T47D (cell line): ENCODE results near the gene MYH9.
"Not testable (repeated sequence)": the region's sequence is repeated elsewhere in the genome, so short reads cannot be mapped to it uniquely, and the experiment has no call there.

Experiments
- DNase-seq, 2 experiments: peaks; one replicate each; pipeline versions ENCODE4 v3.0.0 to v3.0.0-alpha.2; 2011 to 2012; ENCODE audit warnings: low read depth in 1 of 2, low spot score in 1 of 2
- JUND ChIP-seq: IDR thresholded peaks from 2 replicates; pipeline ENCODE4 v1.6.1; 2012; ENCODE audit warnings: low read depth
- in situ Hi-C: cut with HindIII; loops from 2 replicates; pipeline ENCODE4 v1.10.0; 2016; ENCODE audit warnings: low sequenced_read_pairs, low pct_unique_long_range_greater_than_20kb

MYH9 gene

DNA sequence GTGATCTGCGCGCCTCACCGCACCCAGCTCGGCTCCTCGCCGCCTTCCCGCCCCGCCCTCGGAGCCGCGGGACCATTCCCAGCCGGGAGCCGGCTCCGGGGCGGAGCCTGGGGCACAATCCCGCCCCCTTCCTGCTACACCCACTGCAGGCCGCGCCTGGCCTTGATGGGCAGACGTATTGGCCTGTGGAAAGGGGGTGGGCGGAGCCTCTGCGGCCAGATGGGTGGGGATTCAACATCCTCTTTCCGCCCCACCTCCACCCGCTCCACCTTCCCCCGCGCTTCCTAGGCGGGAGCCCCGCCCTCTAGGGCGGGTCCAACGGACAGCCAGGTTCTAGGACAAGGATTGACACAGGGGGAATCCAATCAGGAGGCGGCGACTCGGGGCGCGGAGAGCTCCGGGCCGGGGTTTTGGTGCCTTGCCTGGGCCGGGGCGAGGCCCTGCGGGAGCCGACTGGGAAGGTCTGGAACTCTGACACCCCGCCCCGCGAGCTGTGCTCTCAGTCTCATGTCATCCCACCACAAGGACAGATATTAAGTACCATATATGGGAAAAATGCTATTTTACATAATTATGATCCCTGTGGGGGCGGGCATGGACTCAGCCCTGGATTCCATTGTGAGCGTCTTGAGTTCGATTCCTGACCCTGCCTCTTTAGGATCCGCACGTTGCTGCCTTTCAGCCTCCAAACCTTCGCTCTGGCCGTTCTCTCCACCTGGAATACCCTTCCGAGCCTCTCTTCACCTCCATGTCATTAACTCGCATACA lies at the start of gene MYH9:
TSS of gene MYH9 (minus strand) at position 9 of the 768 bp plus-strand sequence. CDS start 38,731 bp downstream, outside the sequence.
- in situ Hi-C loops = no loop called here
- TF ChIP-seq JUND = no peak
- peak; percentile 98 to 99 for DNase-seq

DNA sequence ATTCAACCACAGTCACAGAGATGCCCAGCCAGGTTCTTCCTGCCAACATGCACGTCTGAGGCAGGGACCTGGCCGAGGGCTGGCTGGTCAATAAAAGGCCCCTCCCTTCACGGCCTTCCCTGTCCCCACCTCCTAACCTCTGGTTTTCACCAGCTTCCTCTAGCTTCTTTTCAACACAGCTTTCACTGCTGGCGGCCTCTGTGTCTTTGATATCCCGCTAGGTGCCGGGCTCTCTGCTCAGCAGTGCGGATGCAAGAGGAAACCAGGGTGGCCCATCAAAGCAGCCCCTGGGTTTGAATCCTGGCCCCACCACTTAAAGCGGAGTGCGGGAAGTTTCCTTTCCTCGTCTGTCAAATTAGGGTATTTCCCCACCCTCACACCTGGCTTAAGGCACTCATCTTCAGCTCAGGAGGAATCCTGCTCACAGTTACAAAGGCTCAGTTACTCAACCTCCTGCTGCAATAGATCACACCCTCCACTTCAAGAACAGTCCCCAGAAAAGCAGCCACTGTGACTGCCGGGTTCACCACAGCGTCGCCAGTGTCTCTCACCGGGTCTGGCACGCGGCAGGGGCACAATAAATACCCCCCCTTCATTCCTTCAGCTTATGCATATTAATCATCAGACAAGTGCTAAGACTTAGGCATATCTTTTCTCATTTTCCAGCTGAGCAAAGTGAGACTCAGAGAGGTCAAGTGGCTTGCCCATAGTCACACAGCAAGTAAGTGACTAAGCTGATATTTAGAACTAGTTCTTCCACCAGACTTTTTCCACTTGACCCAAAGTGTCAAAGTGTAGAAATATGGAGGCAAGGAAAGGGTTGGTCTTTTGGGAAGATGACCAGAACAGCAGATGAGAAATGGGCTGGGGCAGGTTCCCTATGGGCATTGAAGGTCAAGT lies 48.0 kb upstream of the MYH9 start:
- no peak for TF ChIP-seq JUND
- in situ Hi-C loops = no loop called here
- DNase-seq = no peak

DNA sequence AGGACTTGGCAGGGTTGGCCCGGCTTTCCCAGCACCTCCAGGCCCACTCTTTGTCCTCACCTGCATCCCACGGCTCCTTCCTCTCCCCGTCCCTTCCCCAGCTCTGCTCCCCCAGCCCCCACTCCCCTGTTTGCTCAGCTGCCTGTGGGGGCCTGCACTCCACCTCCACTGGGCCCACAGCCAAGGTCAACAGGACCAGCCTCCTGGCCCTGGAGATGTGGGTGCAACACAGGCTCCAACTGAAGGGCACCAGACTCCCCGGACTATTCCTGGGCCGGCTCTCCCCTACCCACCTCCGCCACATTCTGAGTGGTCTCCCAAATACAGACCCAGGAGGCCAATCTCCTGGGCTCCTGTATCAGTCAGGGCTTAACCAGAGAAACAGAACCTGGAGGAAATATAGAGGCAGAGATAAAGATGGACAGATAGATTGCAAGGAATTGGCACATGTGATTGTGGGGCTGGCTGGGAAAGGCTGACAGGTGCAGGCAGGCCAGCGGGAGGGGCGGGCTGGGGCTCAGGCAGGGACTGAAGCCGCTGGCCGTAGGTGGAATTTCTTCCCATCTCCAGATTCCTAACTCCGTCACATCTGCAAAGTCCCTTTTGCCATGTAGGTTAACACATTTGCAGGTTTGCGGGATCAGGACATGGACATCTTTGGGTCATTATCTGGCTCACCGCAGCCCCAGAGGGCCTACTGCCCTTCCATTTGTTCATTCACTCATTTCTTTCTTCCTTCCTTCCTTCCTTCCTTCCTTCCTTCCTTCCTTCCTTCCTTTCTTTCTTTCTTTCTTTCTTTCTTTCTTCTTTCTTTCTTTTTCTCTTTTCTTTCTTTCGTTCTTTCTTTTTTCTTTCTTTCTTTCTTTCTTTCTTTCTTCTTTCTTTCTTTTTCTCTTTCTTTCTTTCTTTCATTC lies 45.8 kb upstream of the MYH9 start:
- in situ Hi-C loops = no loop called here
- TF ChIP-seq JUND = no peak
- DNase-seq = no peak

DNA sequence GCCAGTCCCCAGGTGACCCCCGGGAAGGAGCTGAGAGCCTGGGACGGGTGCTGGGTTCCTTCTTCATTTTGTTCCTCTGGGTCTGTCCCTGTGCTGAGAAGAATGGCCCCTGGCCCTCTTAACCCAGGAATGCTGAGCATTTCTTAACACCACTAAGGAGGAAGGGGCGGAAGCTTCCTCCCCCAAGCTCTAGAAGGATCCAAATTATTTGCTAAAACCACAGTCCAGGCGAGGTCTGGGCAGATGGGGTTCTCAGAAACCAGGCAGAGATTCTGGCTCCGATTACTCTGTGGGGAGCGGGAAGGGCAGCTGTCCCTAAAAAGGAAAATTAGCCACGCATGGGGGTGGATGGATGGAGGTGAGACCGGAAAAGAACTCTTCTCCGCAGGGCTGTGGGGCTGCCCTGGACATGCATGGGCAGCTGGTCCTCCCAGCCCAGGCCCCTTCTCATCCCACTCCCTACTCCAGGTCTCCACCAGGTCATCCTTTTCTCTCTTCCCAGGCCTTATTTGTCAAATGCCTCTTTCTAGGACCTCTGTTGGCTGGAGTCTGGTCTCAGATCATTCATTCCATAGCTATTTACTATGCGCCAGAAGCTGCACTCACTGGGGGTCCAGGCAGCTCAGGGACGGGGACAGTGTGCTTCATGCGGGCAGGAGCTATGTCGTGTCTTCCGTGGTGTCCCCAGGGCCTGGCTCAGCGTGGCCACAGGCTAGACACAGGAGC lies 45.0 kb upstream of the MYH9 start:
- no peak for DNase-seq
- no peak for TF ChIP-seq JUND
- in situ Hi-C loops = no loop called here

DNA sequence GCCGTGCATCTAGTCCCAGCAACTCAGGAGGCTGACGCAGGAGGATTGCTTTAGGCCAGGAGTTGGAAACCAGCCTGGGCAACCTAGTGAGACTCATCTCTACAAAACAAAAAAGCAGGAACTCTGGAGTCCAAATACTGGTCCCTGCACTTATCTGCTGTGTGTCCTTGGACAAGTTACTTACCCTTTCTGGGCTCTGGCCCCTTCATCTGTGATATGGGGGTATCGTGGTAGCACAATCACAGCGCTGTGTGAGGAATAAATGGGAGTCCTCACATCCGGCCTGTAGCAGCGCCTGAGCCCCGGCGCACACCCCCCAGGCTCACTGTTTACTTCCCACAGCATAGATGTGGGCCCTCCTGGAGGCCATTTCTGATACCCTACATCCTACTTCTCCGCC lies 44.2 kb upstream of the MYH9 start:
- no peak for TF ChIP-seq JUND
- DNase-seq = no peak
- in situ Hi-C loops = no loop called here

DNA sequence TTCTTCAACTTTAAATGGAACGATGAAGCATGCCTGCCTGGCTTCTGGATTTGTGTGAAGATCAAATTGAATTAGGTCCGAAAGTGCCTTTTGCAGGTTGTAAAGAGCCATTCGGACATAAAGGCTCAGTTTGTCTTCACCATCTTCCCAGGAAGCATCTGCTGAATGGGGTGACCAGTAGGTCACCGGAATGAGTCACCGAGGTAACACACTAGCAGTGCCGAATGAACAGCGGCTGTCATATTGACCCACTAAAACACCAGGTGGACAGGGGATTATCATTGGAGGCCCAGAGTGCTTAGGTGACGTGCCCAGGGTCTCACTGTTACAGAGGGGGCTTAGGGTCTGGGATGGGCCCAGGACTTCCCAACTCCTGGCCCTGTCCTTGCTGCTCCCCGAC lies 43.1 kb upstream of the MYH9 start:
- in situ Hi-C loops = no loop called here
- DNase-seq = no peak
- no peak for TF ChIP-seq JUND

DNA sequence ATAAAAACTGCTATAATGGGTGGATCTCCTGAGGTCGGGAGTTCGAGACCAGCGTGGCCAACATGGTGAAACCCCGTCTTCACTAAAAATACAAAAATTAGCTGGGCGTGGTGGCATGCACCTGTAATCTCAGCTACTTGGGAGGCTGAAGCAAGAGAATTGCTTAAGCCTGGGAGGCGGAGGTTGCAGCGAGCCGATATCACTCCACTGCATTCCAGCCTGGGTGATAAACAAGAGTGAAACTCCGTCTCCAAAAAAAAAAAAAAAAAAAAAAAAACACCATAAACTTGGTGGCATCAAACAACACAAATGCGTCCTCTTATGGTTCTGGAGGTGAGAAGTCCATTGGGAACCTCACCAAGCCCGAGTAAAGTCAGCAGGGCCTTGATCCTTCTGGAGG lies 40.2 kb upstream of the MYH9 start:
- in situ Hi-C loops, DNase-seq: not testable (repeated sequence)

DNA sequence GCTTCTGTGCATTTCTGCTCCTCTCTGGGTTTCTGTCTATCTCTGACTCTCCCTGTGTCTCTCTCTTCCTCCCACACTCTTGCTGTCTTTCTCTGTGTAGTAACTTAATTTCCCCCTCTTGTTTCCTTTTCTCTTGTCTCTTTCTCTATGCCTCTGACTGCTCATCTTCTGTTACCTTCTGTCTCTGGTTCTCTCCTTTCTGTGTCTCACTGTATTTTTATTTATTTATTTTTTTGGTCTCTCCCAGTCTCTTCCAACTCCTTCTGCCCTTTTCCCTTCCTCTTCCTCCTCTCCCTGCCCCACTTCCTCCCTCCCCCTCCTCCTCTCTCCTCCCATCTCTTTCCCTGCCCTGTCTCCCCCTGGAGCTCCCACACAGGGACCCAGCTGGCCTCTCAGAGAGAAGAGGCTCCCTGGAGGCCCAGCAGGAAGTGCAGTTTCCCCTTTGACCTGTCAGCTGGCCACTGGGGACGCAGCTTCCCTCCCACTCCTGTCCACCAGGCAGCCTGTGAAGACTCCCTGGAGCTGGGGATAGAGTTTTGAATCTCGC lies 38.3 kb upstream of the MYH9 start:
- DNase-seq = no peak
- TF ChIP-seq JUND = no peak
- in situ Hi-C loops = no loop called here

DNA sequence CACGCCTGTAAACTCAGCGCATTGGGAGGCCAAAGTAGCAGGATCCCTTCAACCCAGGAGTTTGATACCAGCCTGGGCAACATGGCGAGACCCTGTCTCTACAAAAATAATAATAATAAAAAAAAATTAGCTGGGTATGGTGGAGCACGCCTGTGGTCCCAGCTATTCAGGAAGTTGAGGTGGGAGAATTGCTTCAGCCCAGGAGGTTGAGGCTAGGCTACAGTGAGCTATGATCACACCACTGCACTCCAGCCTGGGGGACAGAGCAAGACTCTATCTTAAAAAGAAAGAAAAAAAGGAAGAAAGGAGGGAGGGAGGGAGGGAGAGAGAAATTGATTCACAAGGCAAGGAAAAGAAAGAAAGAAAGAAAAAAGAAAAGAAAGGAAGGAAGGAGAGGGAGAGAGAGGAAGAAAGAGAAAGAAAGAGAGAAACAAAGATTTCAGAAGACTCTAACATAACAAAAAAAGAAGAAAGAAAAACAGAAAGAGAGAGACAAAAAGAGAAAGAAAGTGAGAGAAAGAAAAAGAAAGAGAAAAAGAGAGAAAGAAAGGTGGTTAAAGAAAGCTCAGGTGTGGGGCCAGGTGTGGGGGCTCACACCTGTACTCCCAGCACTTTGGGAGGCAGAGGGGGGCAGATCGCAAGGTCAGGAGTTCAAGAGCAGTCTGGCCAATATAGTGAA lies 37.3 kb upstream of the MYH9 start:
- DNase-seq = no peak
- no peak for TF ChIP-seq JUND
- in situ Hi-C loops = no loop called here

DNA sequence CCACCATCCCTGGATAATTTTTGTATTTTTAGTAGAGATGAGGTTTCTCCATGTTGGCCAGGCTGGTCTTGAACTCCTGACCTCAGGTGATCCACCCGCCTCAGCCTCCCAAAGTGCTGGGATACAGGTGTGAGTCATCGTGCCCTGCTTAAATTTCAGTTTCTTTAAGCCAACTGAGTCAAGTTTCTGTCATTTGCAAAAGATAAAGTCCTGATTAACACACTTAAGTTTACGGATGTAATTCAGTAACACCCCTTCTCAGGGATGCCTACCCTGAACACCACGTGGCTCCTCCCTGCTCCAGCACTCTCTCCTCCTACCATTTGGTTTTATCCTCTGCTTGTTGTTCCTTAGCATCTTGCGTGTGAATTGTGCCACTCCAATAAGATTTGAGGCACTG lies 36.7 kb upstream of the MYH9 start:
- in situ Hi-C loops, DNase-seq: not testable (repeated sequence)
